Measurements from ENCODE around the gene RHBDL3. TPM values are rescaled to one million over a fixed set of nuclear protein-coding genes. Genes with fewer than 3 reads are reported as not detected.

The RHBDL3 gene
- total RNA-seq, 2 experiments from 2014 or later, result 0.15 TPM; not detected in 1

GRCh38 chr17:32241640-32242039 lies 24.0 kb upstream of the RHBDL3 start:
- BruUV-seq (replicated peaks), result no TSS peak
- no peak overlapping the region for H3K27ac ChIP-seq (ENCODE audit: low read depth, low read length, poor library complexity, severe bottlenecking)
- H3K36me3 ChIP-seq (ENCODE audit: insufficient read depth, low read length), result no peaks in the 10 kb centered on the region
- DNase-seq (ENCODE audit: low spot score), result no peak
- no peaks in the 10 kb centered on the region for H4K20me1 ChIP-seq (ENCODE audit: insufficient read depth, low read length)
- no peak overlapping the region for H2AFZ ChIP-seq (ENCODE audit: low read length)
- no peaks in the 10 kb centered on the region for H3K9me2 ChIP-seq (ENCODE audit: insufficient read depth, low read length)
- CTCF ChIA-PET (ENCODE audit: unreplicated experiment), result no interaction called here
- no peaks in the 10 kb centered on the region for H3K79me2 ChIP-seq (ENCODE audit: insufficient read depth, low read depth, low read length)
- no peak for TF ChIP-seq EZH2phosphoT487 (IDR thresholded peaks at IDR 0.05; ENCODE audit: borderline replicate concordance, low read depth, low read length)
- TF ChIP-seq, protein P1, sequence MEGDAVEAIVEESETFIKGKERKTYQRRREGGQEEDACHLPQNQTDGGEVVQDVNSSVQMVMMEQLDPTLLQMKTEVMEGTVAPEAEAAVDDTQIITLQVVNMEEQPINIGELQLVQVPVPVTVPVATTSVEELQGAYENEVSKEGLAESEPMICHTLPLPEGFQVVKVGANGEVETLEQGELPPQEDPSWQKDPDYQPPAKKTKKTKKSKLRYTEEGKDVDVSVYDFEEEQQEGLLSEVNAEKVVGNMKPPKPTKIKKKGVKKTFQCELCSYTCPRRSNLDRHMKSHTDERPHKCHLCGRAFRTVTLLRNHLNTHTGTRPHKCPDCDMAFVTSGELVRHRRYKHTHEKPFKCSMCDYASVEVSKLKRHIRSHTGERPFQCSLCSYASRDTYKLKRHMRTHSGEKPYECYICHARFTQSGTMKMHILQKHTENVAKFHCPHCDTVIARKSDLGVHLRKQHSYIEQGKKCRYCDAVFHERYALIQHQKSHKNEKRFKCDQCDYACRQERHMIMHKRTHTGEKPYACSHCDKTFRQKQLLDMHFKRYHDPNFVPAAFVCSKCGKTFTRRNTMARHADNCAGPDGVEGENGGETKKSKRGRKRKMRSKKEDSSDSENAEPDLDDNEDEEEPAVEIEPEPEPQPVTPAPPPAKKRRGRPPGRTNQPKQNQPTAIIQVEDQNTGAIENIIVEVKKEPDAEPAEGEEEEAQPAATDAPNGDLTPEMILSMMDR (conservative IDR thresholded peaks at IDR 0.05; ENCODE audit: low read length), result no peak
- H3K4me1 ChIP-seq (ENCODE audit: insufficient read depth, low read length, poor library complexity, severe bottlenecking), result no peaks in the 10 kb centered on the region
- no peak overlapping the region for H3K4me2 ChIP-seq (ENCODE audit: low read length)
- H3K9me3 ChIP-seq (ENCODE audit: low read length), result no peaks in the 10 kb centered on the region
- H3K4me3 ChIP-seq (ENCODE audit: low read depth, low read length, poor library complexity, severe bottlenecking), result no peak overlapping the region
- intact Hi-C loops (cut with micrococcal nuclease; ENCODE audit: unreplicated experiment), result no loop called here
- POLR2A ChIA-PET, result interaction anchor here (1.1 kb wide), 1 partner anchor 19 kb away, joined by 4 read pairs; no protein-coding TSS in a partner anchor

GRCh38 chr17:32249475-32249874 lies 16.2 kb upstream of the RHBDL3 start:
- no peaks in the 10 kb centered on the region for H3K4me1 ChIP-seq (ENCODE audit: insufficient read depth, low read length, poor library complexity, severe bottlenecking)
- H3K9me3 ChIP-seq (ENCODE audit: low read length), result no peaks in the 10 kb centered on the region
- no peaks in the 10 kb centered on the region for H3K79me2 ChIP-seq (ENCODE audit: insufficient read depth, low read depth, low read length)
- H3K4me3 ChIP-seq (ENCODE audit: low read depth, low read length, poor library complexity, severe bottlenecking), result no peak overlapping the region
- H3K9me2 ChIP-seq (ENCODE audit: insufficient read depth, low read length), result no peaks in the 10 kb centered on the region
- no peak overlapping the region for H3K27ac ChIP-seq (ENCODE audit: low read depth, low read length, poor library complexity, severe bottlenecking)
- H2AFZ ChIP-seq (ENCODE audit: low read length), result no peak overlapping the region
- no peak for DNase-seq (ENCODE audit: low spot score)
- H3K36me3 ChIP-seq (ENCODE audit: insufficient read depth, low read length), result no peaks in the 10 kb centered on the region
- H3K4me2 ChIP-seq (ENCODE audit: low read length), result no peak overlapping the region
- ChIA-PET POLR2A (no interaction called here), CTCF (ENCODE audit: unreplicated experiment) (no interaction called here)
- no peaks in the 10 kb centered on the region for H4K20me1 ChIP-seq (ENCODE audit: insufficient read depth, low read length)
- BruUV-seq (replicated peaks), result no TSS peak
- intact Hi-C loops (cut with micrococcal nuclease; ENCODE audit: unreplicated experiment), result no loop called here
- TF ChIP-seq EZH2phosphoT487 (IDR thresholded peaks at IDR 0.05; ENCODE audit: borderline replicate concordance, low read depth, low read length), result no peak
- TF ChIP-seq, protein P1 (conservative IDR thresholded peaks at IDR 0.05; ENCODE audit: low read length), result no peak

- Histone ChIP-seq H3K4me1 (ENCODE audit: insufficient read depth, low read length, poor library complexity, severe bottlenecking) (no peaks in the 10 kb centered on the region), H3K79me2 (ENCODE audit: insufficient read depth, low read depth, low read length) (no peaks in the 10 kb centered on the region), H2AFZ (ENCODE audit: low read length) (no peak overlapping the region), H3K36me3 (ENCODE audit: insufficient read depth, low read length) (no peaks in the 10 kb centered on the region), H3K4me2 (ENCODE audit: low read length) (no peak overlapping the region), H3K9me3 (ENCODE audit: low read length) (no peaks in the 10 kb centered on the region), H4K20me1 (ENCODE audit: insufficient read depth, low read length) (no peaks in the 10 kb centered on the region), H3K9me2 (ENCODE audit: insufficient read depth, low read length) (no peaks in the 10 kb centered on the region), H3K27ac (ENCODE audit: low read depth, low read length, poor library complexity, severe bottlenecking) (no peak overlapping the region), H3K4me3 (ENCODE audit: low read depth, low read length, poor library complexity, severe bottlenecking) (no peak overlapping the region)
- no peak for TF ChIP-seq EZH2phosphoT487 (IDR thresholded peaks at IDR 0.05; ENCODE audit: borderline replicate concordance, low read depth, low read length)
- TF ChIP-seq, protein P1 (conservative IDR thresholded peaks at IDR 0.05; ENCODE audit: low read length), result peak; percentile 99
- DNase-seq (ENCODE audit: low spot score), result peak; percentile 79
- CTCF ChIA-PET (ENCODE audit: unreplicated experiment), result interaction anchor here (0.6 kb wide), 1 partner anchor 75 kb away, joined by 3 read pairs; no protein-coding TSS in a partner anchor
- POLR2A ChIA-PET, result interaction anchor here (0.6 kb wide), 1 partner anchor 99 kb away, joined by 4 read pairs; no protein-coding TSS in a partner anchor
- intact Hi-C loops (cut with micrococcal nuclease; ENCODE audit: unreplicated experiment), result loop anchor here (1.0 to 5.0 kb wide), 2 partner anchors 66 to 189 kb away; partner anchors contain the start of gene PSMD11
- BruUV-seq (replicated peaks), result no TSS peak
Observed at GRCh38 chr17:32253117-32253611, 12.5 kb upstream of the RHBDL3 start.

Data from OCI-LY7 (cell line).